ENCODE data around the gene CYTIP. TPM values are rescaled to one million over a fixed set of nuclear protein-coding genes. Genes with fewer than 3 reads are reported as not detected.

Gene CYTIP
- polyA plus RNA-seq, 1 of the 3 experiments (the other 2 are of a cell fraction), result not detected

DNA sequence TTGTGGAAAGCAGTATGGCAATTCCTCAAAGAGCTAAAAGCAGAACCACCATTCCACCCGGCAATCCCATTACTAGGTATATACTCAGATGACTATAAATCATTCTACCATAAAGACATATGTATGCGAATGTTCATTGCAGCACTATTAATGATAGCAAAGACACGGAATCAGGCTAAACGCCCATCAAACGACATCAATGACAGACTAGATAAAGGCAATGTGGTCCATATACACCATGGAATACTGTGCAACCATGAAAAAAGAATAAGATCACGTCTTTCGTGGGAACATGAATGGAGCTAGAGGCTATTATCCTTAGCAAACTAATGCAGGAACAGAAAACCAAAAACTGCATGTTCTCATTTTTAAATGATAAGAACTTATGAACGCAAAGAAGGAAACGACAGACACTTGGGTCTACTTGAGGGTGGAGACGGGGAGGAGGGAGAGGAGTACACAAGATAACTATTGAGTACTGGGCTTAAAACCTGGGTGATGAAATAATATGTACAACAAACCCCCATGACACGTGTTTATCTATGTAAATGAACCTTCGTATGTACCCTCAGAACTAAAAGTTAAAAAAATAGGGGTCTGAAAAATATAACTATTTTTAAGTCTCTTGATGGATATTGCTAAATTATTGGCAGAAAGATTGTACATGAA is 32.0 kb upstream of the CYTIP start:
- no peak for DNase-seq
- CTCF ChIA-PET, result no interaction called here
- 15% methylated on average over 12 of the region's 12 CpGs for WGBS (ENCODE audit: low lambda C conversion rate)

More for the DNA sequence above, 32.0 kb upstream of the CYTIP start:
- H3K27me3 ChIP-seq (ENCODE audit: insufficient read depth), result no peaks in the 10 kb centered on the region
- H3K4me1 ChIP-seq (ENCODE audit: control insufficient read depth in 1 of 2, insufficient read depth in 2 of 2, low read depth in 1 of 2, low read length in 1 of 2), result no peaks in the 10 kb centered on the region
- H3K27ac ChIP-seq (ENCODE audit: low read depth in 2 of 2, low read length in 1 of 2), result no peak overlapping the region
- no peaks in the 10 kb centered on the region for H4K20me1 ChIP-seq (ENCODE audit: insufficient read depth)
- no peaks in the 10 kb centered on the region for H3K79me2 ChIP-seq (ENCODE audit: insufficient read depth)
- H3K4me2 ChIP-seq, result no peak overlapping the region
- POLR2A ChIA-PET, result no interaction called here
- no peak for TF ChIP-seq RAD21 (IDR thresholded peaks at IDR 0.05; ENCODE audit: low read length)
- TF ChIP-seq, protein P1, sequence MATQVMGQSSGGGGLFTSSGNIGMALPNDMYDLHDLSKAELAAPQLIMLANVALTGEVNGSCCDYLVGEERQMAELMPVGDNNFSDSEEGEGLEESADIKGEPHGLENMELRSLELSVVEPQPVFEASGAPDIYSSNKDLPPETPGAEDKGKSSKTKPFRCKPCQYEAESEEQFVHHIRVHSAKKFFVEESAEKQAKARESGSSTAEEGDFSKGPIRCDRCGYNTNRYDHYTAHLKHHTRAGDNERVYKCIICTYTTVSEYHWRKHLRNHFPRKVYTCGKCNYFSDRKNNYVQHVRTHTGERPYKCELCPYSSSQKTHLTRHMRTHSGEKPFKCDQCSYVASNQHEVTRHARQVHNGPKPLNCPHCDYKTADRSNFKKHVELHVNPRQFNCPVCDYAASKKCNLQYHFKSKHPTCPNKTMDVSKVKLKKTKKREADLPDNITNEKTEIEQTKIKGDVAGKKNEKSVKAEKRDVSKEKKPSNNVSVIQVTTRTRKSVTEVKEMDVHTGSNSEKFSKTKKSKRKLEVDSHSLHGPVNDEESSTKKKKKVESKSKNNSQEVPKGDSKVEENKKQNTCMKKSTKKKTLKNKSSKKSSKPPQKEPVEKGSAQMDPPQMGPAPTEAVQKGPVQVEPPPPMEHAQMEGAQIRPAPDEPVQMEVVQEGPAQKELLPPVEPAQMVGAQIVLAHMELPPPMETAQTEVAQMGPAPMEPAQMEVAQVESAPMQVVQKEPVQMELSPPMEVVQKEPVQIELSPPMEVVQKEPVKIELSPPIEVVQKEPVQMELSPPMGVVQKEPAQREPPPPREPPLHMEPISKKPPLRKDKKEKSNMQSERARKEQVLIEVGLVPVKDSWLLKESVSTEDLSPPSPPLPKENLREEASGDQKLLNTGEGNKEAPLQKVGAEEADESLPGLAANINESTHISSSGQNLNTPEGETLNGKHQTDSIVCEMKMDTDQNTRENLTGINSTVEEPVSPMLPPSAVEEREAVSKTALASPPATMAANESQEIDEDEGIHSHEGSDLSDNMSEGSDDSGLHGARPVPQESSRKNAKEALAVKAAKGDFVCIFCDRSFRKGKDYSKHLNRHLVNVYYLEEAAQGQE (IDR thresholded peaks at IDR 0.05; ENCODE audit: low read depth, low read length), result no peak
- TF ChIP-seq, protein P2, sequence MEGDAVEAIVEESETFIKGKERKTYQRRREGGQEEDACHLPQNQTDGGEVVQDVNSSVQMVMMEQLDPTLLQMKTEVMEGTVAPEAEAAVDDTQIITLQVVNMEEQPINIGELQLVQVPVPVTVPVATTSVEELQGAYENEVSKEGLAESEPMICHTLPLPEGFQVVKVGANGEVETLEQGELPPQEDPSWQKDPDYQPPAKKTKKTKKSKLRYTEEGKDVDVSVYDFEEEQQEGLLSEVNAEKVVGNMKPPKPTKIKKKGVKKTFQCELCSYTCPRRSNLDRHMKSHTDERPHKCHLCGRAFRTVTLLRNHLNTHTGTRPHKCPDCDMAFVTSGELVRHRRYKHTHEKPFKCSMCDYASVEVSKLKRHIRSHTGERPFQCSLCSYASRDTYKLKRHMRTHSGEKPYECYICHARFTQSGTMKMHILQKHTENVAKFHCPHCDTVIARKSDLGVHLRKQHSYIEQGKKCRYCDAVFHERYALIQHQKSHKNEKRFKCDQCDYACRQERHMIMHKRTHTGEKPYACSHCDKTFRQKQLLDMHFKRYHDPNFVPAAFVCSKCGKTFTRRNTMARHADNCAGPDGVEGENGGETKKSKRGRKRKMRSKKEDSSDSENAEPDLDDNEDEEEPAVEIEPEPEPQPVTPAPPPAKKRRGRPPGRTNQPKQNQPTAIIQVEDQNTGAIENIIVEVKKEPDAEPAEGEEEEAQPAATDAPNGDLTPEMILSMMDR (IDR thresholded peaks at IDR 0.05), result no peak
- no peak for TF ChIP-seq EZH2phosphoT487 (IDR thresholded peaks at IDR 0.05; ENCODE audit: borderline replicate concordance, low read depth)
- TF ChIP-seq, protein P3, sequence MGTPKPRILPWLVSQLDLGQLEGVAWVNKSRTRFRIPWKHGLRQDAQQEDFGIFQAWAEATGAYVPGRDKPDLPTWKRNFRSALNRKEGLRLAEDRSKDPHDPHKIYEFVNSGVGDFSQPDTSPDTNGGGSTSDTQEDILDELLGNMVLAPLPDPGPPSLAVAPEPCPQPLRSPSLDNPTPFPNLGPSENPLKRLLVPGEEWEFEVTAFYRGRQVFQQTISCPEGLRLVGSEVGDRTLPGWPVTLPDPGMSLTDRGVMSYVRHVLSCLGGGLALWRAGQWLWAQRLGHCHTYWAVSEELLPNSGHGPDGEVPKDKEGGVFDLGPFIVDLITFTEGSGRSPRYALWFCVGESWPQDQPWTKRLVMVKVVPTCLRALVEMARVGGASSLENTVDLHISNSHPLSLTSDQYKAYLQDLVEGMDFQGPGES (IDR thresholded peaks at IDR 0.05; ENCODE audit: low read depth, low read length), result no peak
- TF ChIP-seq RFX5 (IDR thresholded peaks at IDR 0.05; ENCODE audit: low read length), result no peak
- no peak for TF ChIP-seq FOSL2 (IDR thresholded peaks at IDR 0.05; ENCODE audit: borderline replicate concordance, low read depth)
- no peak for TF ChIP-seq FOXJ3 (CRISPR knock-in tag; IDR thresholded peaks at IDR 0.05)
- TF ChIP-seq POLR2AphosphoS5 (IDR thresholded peaks at IDR 0.05; ENCODE audit: low read depth, low read length), result no peak
- no peak for TF ChIP-seq NRF1 (IDR thresholded peaks at IDR 0.05; ENCODE audit: low read depth, low read length)
- TF ChIP-seq SIN3A (IDR thresholded peaks at IDR 0.05; ENCODE audit: borderline replicate concordance, low read depth, low read length), result no peak
- TF ChIP-seq TAF1 (IDR thresholded peaks at IDR 0.05; ENCODE audit: borderline replicate concordance, low read depth, low read length), result no peak
- TF ChIP-seq, protein P4, sequence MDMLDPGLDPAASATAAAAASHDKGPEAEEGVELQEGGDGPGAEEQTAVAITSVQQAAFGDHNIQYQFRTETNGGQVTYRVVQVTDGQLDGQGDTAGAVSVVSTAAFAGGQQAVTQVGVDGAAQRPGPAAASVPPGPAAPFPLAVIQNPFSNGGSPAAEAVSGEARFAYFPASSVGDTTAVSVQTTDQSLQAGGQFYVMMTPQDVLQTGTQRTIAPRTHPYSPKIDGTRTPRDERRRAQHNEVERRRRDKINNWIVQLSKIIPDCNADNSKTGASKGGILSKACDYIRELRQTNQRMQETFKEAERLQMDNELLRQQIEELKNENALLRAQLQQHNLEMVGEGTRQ (IDR thresholded peaks at IDR 0.05; ENCODE audit: borderline replicate concordance, low read depth, low read length), result no peak
- TF ChIP-seq MXI1 (IDR thresholded peaks at IDR 0.05; ENCODE audit: low read depth, low read length), result no peak
- TF ChIP-seq RXRA (IDR thresholded peaks at IDR 0.05; ENCODE audit: borderline replicate concordance, low read depth), result no peak
- TF ChIP-seq, protein P5, sequence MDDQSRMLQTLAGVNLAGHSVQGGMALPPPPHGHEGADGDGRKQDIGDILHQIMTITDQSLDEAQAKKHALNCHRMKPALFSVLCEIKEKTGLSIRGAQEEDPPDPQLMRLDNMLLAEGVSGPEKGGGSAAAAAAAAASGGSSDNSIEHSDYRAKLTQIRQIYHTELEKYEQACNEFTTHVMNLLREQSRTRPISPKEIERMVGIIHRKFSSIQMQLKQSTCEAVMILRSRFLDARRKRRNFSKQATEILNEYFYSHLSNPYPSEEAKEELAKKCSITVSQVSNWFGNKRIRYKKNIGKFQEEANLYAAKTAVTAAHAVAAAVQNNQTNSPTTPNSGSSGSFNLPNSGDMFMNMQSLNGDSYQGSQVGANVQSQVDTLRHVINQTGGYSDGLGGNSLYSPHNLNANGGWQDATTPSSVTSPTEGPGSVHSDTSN (IDR thresholded peaks at IDR 0.05), result no peak
- TF ChIP-seq TCF12 (IDR thresholded peaks at IDR 0.05), result no peak
- no peak for TF ChIP-seq JUND (IDR thresholded peaks at IDR 0.05)
- TF ChIP-seq, protein P6, sequence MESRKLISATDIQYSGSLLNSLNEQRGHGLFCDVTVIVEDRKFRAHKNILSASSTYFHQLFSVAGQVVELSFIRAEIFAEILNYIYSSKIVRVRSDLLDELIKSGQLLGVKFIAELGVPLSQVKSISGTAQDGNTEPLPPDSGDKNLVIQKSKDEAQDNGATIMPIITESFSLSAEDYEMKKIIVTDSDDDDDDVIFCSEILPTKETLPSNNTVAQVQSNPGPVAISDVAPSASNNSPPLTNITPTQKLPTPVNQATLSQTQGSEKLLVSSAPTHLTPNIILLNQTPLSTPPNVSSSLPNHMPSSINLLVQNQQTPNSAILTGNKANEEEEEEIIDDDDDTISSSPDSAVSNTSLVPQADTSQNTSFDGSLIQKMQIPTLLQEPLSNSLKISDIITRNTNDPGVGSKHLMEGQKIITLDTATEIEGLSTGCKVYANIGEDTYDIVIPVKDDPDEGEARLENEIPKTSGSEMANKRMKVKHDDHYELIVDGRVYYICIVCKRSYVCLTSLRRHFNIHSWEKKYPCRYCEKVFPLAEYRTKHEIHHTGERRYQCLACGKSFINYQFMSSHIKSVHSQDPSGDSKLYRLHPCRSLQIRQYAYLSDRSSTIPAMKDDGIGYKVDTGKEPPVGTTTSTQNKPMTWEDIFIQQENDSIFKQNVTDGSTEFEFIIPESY (IDR thresholded peaks at IDR 0.05; ENCODE audit: borderline replicate concordance, low read depth), result no peak
- H3K9ac ChIP-seq, result no peak overlapping the region
- no peaks in the 10 kb centered on the region for H3K9me2 ChIP-seq
- H3K4me3 ChIP-seq (ENCODE audit: low read depth in 2 of 2, low read length in 1 of 2), result no peak overlapping the region; a peak in 1 of 4 replicates
- no peak overlapping the region; the same call in 1 of the 2 replicates for H2AFZ ChIP-seq (ENCODE audit: low read depth)
- no peaks in the 10 kb centered on the region for H3F3A ChIP-seq (replicated peaks; ENCODE audit: insufficient read depth)
- H3K36me3 ChIP-seq (replicated peaks in 1 of 2; ENCODE audit: control insufficient read depth in 1 of 2, insufficient read depth in 2 of 2, low read length in 1 of 2), result no peaks in the 10 kb centered on the region
- no peaks in the 10 kb centered on the region for H3K9me3 ChIP-seq

Data from SK-N-SH (cell line).